BJ (cell line): ENCODE results near the gene DOCK10. TPM values are rescaled to one million over a fixed set of nuclear protein-coding genes. Genes with fewer than 3 reads are reported as not detected.

Experiments
- CTCF ChIA-PET: fragments of 350-600 bp; formaldehyde crosslinking; extraction: SDS; loops from one replicate; lab custom pipeline; 2021; ENCODE audit warnings: antibody characterized with exemption, inconsistent platforms; lab: Yijun Ruan, JAX
- POLR2A ChIA-PET: fragments of 300-600 bp; sonication (Branson Sonifier 250); formaldehyde crosslinking; extraction: SDS; loops from one replicate; lab custom pipeline; 2021; ENCODE audit warnings: antibody characterized with exemption; lab: Charles Lee
- DNase-seq: peaks from one replicate; pipeline ENCODE4 v3.0.0-alpha.2; 2011; ENCODE audit warnings: low read depth
- H3K27me3 ChIP-seq: 2 replicates; pipeline ENCODE4 v1.6.0; 2011; ENCODE audit warnings: low read length; ENCODE audit not compliant: control insufficient read depth, insufficient read depth
- H3K36me3 ChIP-seq: 2 replicates; pipeline ENCODE4 v1.5.1; 2011; ENCODE audit warnings: low read length; ENCODE audit not compliant: control insufficient read depth, insufficient read depth
- H3K4me3 ChIP-seq: 2 replicates; pipeline ENCODE4 v1.5.1; 2011; ENCODE audit warnings: low read depth, mild to moderate bottlenecking, control low read depth, low read length
- polyA plus RNA-seq: library from polyadenylated mRNA; depleted of rRNA; stranded (reverse); fragments of >200 nt; gene quantifications from 2 replicates; pipeline ENCODE4 v1.2.3, GENCODE V29; 2011
- TF ChIP-seq, protein P1 (sequence below): IDR thresholded peaks from 2 replicates; pipeline ENCODE4 v1.5.1; 2011; ENCODE audit warnings: low read depth, mild to moderate bottlenecking, control low read depth, inconsistent platforms, low read length, moderate library complexity; ENCODE audit not compliant: insufficient read depth

Gene DOCK10
- polyA plus RNA-seq, 1 experiment = 62.7 TPM

DNA sequence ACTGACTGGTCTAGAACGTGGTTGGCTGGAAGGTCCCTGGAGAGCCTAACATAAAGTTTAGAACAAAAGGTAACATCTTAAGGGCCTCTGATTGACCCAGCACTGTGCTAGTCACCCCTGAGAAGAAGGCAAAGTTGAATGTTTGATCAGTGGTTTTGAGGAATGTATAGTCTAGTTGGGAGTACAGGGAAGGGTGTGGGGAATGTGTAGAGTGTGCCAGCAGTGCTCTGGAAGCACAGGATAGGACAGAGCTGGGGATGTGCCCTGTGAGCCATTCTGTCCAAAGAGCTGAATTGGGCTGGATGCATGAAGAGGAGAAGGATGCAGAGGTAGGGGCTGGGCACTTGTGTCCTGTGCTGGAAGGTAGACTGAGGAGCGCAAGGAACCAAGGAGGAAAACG, 41.0 kb upstream of the DOCK10 start:
- DNase-seq = no peak
- POLR2A ChIA-PET = no interaction called here
- Histone ChIP-seq H3K4me3 (no peak overlapping the region), H3K27me3 (no peaks in the 10 kb centered on the region), H3K36me3 (no peaks in the 10 kb centered on the region)
- CTCF ChIA-PET = no interaction called here
- TF ChIP-seq, protein P1, sequence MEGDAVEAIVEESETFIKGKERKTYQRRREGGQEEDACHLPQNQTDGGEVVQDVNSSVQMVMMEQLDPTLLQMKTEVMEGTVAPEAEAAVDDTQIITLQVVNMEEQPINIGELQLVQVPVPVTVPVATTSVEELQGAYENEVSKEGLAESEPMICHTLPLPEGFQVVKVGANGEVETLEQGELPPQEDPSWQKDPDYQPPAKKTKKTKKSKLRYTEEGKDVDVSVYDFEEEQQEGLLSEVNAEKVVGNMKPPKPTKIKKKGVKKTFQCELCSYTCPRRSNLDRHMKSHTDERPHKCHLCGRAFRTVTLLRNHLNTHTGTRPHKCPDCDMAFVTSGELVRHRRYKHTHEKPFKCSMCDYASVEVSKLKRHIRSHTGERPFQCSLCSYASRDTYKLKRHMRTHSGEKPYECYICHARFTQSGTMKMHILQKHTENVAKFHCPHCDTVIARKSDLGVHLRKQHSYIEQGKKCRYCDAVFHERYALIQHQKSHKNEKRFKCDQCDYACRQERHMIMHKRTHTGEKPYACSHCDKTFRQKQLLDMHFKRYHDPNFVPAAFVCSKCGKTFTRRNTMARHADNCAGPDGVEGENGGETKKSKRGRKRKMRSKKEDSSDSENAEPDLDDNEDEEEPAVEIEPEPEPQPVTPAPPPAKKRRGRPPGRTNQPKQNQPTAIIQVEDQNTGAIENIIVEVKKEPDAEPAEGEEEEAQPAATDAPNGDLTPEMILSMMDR = no peak

DNA sequence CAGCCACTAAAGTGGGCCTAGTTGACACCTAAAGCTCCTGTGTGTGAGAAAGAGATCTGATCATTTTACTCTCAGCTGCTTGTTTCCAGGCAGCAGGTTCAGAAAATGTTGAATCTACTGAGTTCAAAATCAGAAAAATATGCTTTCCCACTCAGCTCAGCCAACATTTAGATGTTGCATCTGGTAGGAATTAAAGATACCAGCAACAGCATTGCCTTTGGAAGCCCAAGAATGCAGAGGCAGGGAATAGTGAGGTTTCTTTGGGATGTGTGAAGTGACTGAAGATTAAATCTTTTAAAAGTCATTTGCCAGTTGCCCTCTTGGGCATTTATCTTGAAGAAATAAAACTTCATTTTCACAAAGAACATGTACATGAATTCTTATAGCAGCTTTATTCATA, 33.9 kb upstream of the DOCK10 start:
- no peaks in the 10 kb centered on the region for H3K27me3 ChIP-seq
- H3K36me3 ChIP-seq = no peaks in the 10 kb centered on the region
- ChIA-PET POLR2A (interaction anchor here (0.5 to 0.6 kb wide), 2 partner anchors 11 to 26 kb away, joined by 3 read pairs; no protein-coding TSS in a partner anchor), CTCF (interaction anchor here (0.8 to 2.4 kb wide), 6 partner anchors 8 to 70 kb away, joined by 3 to 8 read pairs (median 3); no protein-coding TSS in a partner anchor)
- H3K4me3 ChIP-seq = no peak overlapping the region
- TF ChIP-seq, protein P1 = no peak
- peak; percentile 72 for DNase-seq

DNA sequence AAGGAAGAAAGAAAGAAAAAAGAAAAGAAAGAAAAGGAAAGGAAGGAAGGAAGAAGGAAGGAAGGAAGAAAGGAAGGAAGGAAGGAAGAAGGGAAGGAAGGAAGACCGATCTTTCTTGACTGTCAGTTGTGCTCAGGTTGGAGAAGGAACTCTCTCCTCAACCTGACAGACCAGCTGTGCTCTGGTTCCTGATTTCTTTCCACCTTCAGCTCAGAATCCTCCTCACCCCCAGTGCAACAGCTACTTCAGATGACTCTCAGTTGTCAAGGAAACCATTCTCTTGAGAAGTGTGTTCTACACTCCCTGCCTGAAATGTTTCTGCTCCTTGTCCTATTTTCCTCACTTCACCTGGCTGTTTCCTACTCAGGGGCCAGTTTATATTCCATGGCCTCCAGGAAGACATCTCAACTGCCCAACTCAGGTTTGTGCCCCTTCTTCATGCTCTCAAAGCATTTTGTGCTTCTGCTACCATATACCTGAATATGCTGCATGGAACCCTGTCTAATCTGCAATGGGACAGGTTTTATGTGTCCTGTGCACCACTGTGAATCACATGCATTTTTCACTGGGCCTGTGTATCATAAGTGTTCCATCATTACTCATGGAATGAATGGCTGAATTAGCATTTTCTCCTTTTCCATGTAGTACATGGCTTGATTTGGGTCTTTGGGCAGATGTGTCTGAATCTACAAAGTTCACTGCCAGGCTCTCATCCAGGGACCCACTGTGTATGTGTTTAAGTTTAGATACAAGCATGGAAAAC, 32.8 kb upstream of the DOCK10 start:
- H3K4me3 ChIP-seq = no peak overlapping the region
- no peaks in the 10 kb centered on the region for H3K27me3 ChIP-seq
- TF ChIP-seq, protein P1 = no peak
- CTCF ChIA-PET = no interaction called here
- POLR2A ChIA-PET = no interaction called here
- DNase-seq = no peak
- no peaks in the 10 kb centered on the region for H3K36me3 ChIP-seq

DNA sequence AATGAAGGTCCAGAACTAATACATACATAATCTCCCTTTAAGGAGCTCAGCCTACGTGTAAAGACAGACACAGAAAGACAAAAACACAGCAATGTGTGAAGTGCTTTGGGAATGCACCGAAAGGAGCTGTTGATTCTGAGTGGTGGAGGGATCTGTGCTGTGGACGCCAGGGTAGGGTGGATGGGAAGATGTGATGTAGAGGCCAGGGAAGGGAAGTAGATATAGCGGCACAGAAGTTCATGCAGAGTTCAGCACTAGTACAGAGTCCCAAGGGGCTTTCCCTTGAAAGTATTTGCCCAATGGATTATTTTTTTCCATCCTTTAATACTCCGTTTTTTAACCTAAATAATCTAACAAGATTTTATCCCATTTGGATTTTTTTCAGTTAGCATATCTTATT, 32.1 kb upstream of the DOCK10 start:
- no peak overlapping the region for H3K4me3 ChIP-seq
- ChIA-PET CTCF (no interaction called here), POLR2A (no interaction called here)
- no peaks in the 10 kb centered on the region for H3K27me3 ChIP-seq
- H3K36me3 ChIP-seq = no peaks in the 10 kb centered on the region
- no peak for DNase-seq
- TF ChIP-seq, protein P1 = no peak

DNA sequence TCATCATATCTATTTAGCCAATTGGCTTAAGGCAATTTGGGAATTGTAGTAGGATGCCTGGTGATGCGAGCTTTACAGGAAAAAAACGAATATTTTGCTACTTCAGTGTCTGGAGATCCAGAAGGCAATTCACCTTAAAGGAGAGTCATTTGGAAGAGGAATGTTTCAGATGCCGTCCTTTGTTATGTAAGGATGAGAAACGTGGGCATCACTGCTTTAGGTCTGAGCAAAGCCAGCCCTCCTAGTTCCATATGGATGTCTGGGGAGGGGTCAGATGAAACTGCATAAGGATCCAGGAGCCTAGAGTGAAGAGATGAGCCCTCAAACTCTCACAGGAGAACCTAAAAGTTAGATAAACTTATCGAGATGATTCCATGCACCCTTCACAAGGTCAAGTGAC, 30.9 kb upstream of the DOCK10 start:
- no peaks in the 10 kb centered on the region for H3K36me3 ChIP-seq
- CTCF ChIA-PET = no interaction called here
- POLR2A ChIA-PET = no interaction called here
- no peak overlapping the region for H3K4me3 ChIP-seq
- no peak for DNase-seq
- no peaks in the 10 kb centered on the region for H3K27me3 ChIP-seq
- TF ChIP-seq, protein P1 = no peak
